ENCODE measurements around the gene APBA3.

DNA sequence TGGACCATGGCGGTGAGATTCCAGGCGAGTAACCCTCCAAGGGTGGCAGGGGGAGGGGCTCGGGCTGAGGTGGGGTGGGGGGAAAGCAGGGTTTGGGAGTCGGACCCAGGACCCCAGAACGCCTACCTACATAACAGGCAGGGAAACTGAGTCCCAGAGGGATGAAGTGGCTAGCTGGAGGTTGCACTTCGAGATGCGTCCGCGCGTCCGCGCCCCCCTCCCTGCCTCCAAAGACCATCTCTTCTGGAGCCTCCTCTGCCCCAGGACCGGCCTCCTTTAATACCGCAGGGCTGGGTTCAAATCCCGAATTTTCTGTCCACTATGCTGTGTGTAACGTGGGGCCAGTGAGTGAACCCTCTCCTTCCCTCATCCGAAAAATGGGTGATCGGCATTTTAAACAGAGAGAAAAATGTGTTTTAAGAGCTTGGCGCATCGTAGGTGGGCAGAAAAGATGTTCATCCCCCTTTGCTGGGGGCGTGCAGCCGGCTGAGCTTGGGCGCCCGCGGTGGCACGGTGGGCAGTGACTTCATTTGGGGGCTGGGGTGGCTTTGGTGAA lies 39.5 kb downstream of the APBA3 start:
- no peak for TF ChIP-seq POLR2A (IDR thresholded peaks at IDR 0.05)
- TF ChIP-seq, protein P1, sequence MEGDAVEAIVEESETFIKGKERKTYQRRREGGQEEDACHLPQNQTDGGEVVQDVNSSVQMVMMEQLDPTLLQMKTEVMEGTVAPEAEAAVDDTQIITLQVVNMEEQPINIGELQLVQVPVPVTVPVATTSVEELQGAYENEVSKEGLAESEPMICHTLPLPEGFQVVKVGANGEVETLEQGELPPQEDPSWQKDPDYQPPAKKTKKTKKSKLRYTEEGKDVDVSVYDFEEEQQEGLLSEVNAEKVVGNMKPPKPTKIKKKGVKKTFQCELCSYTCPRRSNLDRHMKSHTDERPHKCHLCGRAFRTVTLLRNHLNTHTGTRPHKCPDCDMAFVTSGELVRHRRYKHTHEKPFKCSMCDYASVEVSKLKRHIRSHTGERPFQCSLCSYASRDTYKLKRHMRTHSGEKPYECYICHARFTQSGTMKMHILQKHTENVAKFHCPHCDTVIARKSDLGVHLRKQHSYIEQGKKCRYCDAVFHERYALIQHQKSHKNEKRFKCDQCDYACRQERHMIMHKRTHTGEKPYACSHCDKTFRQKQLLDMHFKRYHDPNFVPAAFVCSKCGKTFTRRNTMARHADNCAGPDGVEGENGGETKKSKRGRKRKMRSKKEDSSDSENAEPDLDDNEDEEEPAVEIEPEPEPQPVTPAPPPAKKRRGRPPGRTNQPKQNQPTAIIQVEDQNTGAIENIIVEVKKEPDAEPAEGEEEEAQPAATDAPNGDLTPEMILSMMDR (IDR thresholded peaks at IDR 0.05), result no peak

Data from heart left ventricle (tissue), 13 donors.